Hematopoietic multipotent progenitor cell treated with erythropoietin and hydrocortisone succinate and interleukin-3 and kit ligand, for 4 days (in vitro differentiated cells): ENCODE measurements around the gene UTP4.
A peak's percentile ranks its signal among the peaks of the same experiment; 100 is the strongest.
"Not testable (repeated sequence)": the region's sequence is repeated elsewhere in the genome, so short reads cannot be mapped to it uniquely, and the experiment has no call there.

ENCODE experiments used
- DNase-seq: peaks from one replicate; pipeline ENCODE4 v3.0.0-alpha.2; 2015

UTP4 gene

DNA sequence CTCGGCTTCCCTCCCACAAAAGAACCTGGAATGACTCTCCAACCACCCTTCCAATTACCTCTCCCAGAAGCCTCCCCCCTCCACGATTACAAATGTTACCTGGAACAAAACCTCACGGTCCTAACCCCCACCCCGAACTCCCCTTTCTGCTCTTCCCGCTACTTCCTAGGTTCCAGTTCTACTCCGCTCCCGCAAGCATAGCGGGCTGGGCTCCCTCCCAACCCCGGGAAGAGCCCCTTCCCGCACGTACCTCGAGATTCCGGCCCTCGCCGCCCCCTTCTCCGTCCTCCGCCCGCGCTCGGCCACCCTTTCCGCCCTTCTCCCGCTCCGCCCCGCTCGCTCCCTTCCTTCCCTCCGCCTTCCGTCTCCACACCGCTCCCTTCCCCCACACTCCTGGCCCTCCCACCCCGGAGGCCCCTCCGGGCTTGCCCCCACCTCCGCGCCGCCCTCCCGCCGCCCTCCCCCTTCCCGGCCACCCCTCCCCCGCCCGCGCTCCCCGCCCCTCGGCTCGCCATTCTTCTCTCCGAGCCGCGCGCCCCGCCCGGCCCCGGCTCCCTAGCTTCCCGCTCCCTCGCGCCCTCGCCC lies 518 bp upstream of the UTP4 start:
- DNase-seq: peak; percentile 95

DNA sequence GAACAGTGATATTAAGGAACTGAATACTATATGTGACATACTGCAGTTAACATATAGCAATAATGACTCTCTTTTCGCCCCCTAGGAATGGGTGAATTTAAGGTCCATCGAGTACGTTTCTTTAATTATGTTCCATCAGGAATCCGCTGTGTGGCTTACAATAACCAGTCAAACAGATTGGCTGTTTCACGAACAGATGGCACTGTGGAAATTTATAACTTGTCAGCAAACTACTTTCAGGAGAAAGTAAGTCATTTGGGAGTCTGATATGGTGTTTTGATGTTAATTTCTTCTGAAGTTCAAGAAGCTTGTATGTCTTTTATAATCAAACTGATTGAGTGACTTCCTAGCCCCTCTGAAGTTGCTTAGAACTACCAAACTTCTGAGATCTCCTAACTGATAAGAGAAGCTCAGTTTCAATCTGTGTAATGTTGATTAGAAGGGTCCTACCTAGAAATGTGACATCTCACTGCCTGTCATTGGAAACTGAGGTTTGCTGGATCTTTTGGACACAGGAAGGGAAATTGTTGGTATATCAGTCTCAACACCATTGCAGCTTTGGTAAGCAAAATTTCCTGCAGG lies 1.0 kb downstream of the UTP4 start:
- DNase-seq: peak; percentile 12

DNA sequence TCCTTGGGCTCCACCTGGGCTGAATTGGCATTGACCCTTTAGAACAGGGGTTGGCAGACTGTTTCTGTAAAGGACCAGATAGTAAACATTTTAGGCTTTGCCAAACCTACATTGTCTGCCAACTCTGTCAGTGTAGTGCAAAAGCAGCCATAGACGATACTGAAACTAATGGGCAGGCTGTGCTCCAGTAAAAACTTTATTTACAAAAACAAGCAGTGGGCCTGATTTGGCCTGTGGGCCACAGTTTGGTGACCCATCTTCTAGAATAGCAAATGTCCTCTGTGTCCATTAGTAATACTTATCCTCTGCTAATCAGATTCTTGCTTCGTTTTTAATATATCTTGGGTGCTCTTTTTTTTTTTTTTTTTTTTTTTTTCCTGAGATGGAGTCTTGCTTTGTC lies 6.2 kb downstream of the UTP4 start:
- no peak for DNase-seq

DNA sequence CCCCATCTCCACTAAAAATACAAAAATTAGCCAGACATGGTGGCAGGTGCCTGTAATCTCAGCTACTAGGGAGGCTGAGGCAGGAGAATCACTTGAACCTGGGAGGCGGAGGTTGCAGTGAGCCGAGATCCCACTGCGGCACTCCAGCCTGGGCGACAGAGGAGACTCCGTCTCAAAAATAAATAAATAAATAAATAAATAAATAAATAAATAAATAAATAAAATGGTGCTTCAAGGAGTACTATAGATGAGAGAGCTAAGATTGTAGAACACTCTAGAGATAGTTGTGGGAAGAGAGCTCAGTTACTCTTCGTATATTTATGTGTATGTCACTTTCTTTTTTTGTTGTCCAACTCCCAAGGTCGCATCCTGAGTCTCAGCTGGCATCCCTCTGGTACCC lies 7.0 kb downstream of the UTP4 start:
- DNase-seq: not testable (repeated sequence)

DNA sequence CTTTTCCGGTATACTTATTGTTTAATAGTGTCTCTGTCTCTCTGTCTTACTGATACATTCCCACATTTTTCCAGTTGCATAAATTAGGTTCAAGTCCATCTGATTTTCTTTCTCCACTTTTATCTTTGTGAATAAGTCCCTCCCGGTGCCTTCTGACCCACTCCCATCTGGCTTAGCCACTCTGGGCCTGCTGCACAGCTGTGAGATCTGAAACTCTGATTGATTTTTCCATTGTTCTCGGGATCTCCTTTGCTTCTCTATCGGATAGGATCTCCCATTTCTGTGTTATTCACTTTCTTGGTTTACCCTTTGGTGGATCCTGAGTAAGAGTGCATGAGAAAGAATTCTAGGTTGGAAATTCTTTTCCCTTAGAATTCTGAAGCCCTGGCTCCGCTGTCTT lies 8.6 kb downstream of the UTP4 start:
- no peak for DNase-seq

DNA sequence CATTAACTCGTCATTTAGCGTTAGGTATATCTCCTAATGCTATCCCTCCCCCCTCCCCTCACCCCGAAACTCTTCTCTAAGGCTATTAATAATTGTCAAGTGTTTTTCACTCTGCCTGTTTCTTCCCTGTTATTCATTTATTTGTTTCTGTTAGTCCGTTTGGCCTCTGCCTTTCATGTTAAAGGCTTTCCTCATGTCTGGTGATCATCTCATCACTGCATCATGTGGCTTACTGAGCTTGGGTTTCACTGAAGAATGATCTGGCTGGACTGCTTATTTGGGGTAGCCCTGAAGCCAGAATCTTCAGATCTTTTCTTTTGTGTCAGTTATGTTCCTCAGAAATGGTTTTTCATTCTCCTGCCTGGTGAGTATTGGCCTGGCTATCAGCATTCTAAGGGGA lies 9.5 kb downstream of the UTP4 start:
- no peak for DNase-seq

DNA sequence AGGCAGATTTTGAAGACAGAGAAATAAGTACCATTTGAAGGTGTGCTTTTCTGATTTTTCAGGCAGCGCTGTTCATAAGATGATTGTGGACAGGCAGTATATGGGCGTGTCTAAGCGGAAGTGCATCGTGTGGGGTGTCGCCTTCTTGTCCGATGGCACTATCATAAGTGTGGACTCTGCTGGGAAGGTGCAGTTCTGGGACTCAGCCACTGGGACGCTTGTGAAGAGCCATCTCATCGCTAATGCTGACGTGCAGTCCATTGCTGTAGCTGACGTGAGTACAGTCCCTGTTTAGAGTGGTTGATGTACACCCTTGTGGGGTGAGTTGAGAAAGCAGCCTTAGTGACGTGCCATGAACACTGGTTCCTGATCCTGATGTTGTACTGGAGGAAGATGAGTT lies 10.7 kb downstream of the UTP4 start:
- DNase-seq: peak; percentile 62

DNA sequence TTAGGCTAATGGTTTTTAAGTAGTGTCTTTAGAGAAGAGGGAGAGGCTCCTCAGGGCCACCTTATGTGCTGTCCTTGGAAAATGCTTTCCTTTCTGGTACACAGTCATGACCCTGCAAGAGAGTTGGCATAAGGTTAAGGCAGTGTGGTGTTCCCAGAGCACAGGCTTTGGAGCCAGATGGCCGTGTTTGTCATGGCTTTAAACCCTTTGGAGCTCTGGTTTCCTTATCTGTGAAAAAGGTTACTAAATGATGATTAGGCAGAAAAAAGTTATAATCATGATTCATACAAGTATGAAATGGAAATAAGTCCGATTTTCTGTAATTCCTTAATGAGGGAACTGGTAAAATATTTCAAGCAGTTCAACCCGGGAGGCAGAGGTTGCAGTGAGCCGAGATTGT lies 13.2 kb downstream of the UTP4 start:
- no peak for DNase-seq

DNA sequence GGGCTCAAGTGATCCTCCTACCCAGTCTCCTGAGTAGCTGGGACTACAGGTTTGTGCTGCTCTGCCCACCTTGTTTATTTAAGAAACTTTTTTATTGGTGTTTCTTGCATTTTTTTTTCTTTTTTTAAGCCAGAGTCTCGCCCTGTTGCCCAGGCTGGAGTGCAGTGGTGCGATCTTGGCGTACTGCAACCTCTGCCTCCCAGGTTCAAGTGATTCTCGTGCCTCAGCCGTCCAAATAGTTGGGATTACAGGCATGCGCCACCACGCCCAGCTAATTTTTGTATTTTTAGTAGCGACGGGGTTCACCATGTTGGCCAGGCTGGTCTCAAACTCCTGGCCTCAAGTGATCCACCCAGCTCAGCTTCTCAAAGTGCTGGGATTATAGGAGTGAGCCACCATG lies 17.2 kb downstream of the UTP4 start:
- DNase-seq: not testable (repeated sequence)

DNA sequence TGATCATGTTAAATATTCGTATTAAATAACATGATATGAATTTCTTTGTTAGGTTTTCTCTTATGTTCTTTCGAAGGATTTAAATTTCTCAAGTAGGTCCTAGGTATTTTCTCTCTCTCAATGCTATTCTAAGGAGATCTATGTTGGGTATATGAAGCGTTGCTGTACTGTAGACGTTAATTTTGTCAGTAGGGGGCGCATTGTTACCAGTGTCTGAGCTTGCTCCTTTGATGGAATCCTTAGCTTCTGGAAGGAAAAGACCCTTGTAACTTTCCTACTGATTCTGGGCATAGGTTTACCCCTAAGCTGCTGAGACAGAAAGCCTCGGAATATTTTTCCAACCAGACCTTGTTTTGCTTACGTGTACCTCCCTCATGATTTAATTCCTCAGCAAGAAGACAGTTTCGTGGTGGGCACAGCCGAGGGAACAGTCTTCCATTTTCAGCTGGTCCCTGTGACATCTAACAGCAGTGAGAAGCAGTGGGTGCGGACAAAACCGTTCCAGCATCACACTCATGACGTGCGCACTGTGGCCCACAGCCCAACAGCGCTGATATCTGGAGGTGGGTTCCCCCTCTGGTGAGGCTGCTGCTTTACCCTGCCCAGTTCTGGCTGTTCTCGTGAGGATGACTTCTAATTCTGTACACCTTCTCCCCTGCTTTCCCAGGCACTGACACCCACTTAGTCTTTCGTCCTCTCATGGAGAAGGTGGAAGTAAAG lies 17.9 kb downstream of the UTP4 start:
- DNase-seq: peak; percentile 86

DNA sequence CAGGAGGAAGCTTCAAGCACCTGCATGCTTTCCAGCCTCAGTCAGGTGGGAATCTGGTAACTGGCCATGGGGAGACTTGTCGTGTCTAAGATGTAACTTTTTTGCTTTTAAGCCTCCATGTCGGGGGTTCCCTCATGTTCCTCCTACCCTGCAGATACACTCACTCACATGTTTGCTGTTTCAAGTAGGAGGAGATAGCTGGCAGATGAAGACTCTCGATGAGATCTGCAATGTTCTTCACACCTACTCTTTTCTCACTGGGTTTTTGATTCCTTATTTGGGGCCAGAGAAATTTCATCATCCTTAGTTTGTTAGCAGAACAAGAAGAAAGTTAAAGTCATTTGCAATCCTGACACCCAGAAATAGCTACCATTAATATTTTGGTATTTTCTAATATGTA lies 24.7 kb downstream of the UTP4 start:
- DNase-seq: no peak

DNA sequence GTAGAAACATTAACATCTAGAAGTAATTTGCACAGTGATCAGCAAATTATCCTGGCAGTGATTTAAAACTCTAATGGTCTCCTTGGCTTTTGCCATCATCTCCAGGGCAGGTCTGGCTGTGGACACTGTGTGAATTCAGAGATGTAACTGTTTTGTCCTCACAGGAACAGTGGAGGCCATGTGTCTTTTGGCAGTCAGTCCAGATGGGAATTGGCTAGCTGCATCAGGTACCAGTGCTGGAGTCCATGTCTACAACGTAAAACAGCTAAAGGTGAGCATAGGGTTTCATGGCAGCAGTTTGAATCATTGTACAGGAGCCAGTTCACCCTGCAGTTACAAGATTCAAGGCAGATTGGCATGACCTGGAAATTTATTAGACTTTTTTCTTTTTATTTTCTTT lies 27.7 kb downstream of the UTP4 start:
- no peak for DNase-seq

DNA sequence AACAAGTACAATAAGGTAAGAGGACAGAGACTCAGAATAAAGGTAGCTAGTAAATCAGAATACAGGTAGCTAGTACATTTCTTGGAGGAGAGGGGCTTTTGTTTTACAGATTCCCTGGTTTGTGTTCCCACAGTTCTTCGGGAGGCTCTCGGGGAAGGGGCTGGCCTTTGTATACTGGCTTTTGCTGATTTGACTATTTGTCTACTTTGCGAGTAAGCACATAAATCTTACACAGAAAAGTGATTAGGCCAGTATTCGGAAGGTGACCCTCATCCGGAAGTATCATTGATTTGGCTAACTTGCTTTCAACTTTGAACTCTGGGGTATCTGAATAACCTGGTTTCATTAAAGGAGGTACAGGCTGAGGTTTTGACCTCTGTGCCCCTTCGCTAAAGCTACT lies 33.1 kb downstream of the UTP4 start:
- no peak for DNase-seq

DNA sequence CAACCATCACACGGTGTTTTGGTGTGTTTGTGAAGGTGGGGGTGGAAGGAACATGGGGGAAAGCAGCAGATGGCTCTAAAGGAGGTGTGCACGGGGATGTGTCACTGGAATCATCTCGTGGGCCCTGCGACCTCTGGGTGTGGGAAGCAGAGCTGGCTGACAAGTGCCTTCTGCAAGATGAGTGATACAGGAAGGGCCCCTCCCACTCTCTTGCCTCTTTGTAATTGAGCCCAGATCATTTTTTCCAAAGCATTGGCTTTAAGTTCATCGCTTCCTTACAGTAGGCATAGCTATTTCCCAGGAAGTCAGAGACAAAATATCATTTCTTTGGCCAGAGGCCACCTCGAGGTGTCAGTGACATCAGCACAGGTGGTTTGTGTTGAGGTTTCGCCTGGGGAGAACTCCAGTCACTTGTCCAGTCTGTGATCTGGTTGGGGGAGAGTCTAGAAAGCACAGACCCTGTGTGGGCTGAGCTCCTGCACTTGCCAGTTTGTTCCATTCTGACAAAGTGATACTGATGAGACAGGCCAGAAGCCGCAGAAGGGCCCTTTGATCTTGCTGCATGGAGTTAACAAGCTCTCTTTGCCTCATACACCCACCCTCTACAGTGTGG lies 33.9 kb downstream of the UTP4 start:
- no peak for DNase-seq

DNA sequence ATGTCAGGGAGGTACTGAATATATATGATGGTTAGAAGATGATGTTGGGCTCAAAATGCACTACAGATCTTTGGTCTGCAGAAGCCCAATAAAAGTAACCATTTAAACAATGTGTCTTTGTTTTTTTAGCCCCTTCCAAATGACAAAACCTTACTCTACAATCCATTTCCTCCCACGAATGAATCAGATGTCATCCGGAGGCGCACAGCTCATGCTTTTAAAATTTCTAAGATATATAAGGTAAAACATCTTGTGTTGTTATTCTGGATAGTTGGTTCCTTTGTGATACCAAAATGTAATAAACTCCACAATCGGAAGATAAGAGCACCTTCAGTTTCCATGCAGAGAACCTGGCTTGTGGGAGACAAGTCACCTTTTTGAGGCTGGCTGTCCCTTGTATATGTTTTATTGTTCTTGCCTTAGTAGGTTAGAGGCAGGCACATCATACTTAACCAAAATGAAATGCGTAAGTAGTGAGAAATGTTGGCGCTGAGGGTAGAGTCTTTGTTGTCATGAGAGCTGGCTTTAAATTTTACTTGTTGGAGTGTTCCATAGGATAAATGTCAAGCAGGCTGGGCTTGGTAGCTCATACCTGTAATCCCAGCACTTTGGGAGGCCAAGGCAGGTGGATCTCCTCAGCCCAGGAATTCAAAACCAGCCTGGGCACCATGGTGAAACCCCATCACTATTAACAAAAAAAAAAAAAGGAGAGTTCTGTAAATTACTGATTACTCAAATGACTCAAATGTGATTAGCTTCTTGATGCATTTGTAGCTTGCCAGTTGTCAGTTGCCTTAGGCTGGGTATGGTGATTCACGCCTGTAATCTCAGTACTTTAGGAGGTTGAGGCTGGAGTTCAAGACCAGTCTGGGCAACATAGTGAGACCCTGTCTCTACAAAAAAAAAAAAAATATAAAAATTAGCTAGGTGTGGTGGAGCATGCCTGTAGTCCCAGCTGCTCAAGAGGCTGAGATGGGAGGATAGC lies 34.8 kb downstream of the UTP4 start:
- DNase-seq: no peak

DNA sequence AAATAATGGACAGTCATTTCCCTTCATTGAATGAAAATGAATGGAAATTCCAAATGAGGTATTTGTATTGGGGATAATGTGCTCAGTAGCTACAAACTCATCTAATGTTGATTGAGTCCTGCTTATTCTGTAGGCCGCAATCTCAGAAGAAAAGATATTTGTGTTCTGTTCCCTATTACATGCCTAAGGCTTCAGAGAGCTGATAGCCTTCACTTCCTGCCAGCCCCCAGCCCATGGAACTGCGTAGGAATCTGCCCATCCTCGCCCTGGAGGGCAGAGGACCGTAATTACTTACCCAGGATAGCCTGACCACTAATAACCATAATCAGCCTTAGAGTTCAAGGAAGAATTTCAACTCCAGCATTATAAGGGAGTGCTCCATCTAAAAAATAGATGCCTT lies 36.6 kb downstream of the UTP4 start:
- DNase-seq: no peak

DNA sequence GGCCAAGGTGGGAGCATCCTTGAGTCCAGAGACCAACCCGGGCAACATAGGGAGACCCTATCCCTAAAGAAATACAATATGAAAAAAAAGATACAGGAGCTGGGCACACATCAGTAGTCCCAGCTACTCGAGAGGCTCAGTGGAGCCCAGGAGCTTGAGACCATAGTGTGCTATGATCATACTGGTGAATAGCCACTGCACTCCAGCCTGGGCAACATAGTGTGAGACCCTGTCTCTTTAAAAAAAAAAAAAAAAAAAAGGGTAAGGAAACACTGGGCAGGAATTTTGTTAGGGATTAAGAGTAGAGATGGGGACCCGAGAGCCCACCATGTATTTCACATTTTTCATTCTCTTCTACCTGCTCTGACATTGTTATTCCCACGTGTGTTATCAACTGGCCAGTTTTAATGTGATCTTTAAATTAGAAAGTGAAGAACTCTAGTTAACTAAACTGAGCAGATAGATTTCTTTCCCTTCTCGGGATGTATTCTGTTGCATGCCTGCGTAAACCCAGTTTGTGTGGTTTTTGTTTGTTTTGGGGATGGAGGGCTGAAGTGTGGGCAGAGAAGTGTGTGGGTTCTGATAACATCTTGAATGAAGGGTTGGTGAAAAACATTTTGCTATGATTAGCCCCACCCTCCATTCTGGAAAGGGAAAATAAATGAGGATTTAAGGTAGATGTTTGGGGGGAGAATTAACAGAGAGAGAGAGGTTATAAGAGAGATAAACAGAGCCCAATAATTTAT lies 37.3 kb downstream of the UTP4 start:
- DNase-seq: no peak

DNA sequence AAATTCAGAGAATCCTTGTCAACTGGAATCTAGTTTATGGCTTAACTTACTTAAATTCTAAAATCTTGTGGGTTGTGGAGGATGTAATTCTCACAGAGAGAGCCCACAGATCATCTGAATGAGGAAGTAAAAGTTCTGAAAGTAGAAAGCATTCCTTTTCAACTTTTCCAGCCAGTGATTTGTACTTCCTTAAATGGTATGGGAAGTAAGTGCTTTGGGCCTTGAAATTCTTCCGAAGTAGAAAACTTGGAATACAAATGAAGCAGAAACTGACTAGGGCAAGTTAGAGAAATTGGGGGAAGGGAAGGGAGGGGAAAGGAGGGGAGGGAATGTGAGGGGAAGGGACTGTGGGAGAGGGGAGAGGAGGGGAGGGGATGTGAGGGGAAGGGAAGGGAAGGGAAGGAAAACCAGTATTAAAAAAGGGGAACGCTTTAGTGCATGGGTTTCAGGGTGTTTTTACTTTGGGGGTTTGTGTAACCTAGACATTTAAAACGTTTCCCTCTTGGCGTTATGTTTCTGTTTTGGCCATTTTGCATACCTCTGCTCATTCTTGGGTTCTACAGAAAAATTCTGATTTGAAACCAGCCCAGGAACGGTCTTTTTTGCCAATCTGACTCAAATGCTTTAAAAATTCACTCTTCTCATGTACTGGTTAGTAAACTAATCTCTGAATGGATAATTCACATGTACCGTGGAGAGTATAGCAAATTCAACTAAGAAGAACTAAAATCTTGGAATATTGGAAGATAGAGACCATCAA lies 39.1 kb downstream of the UTP4 start:
- peak; percentile 45 for DNase-seq

DNA sequence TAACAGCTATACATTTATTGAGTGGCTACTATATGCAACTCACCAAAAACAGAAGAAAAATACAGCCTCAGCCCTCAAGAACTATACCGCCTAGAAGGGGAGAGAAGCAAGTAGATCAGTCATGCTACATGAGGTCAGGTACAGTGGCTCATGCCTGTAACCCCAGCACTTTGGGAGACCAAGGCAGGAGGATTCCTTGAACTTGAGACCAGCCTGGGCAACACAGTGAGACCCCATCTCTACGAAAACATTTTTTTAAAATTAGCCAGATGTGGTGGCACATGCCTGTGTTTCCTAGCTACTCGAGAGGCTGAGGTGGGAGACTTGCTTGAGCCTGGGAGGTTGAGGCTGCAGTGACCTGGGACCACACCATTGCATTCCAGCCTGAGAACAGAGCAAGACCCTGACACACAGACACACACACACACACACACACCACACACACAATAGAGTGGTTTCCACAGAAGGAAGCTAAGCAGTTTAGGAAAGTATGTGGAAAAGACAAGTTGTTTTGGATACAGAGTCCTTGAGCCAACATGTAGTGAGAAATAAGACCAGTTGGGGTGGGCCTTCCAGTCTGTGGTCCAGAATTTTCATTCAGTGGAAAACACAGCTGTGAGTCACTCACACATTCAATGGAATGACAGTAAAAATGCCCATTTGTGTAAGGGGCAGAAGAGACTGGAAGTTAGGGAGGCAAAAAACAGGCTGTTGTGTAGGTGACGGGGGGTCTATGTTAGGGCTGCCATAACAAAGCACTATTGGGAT lies 43.8 kb downstream of the UTP4 start:
- DNase-seq: no peak

DNA sequence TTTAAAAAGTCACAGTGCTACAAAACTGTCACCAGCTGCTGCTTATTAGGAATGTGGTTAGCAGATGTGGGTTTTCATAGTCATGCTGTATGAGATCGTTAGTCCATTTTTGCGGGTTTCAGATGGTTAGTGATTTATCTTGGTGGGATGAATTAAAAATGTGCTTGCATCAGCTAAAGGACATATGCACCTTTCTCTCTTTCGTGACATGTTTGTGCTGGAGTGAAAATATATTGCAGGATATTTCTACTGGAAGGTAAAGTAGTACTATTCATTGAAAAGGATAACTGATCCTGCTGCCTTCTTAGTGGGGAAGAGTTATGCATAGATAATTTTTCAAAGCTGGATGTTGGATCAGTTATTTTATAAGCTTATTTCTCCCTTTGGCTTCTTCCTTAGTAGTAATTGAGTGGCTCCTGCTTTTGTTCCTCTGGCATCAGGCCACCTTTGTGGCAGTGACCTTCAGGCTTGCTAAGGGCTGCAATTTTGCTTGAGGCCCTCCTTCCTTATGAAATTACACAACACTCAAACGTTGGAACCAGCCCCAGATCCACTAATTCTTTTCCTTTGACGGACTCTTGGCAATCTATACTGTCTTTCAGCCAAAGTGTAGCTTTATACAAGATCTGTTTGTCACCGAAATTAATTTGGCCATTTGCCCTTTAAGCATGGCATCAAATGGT lies 47.0 kb downstream of the UTP4 start:
- peak; percentile 40 for DNase-seq
